ENCODE measurements around the gene ZNF543. TPM values are rescaled to one million over a fixed set of nuclear protein-coding genes. Genes with fewer than 3 reads are reported as not detected.
A peak's percentile ranks its signal among the peaks of the same experiment; 100 is the strongest.

ZNF543 gene
- total and polyA plus RNA-seq, 9 of the 15 experiments (the other 6 are each of a cell fraction or from before 2014, with no cell fraction given), result 0.14 to 5.5 (median 2.4) TPM

DNA sequence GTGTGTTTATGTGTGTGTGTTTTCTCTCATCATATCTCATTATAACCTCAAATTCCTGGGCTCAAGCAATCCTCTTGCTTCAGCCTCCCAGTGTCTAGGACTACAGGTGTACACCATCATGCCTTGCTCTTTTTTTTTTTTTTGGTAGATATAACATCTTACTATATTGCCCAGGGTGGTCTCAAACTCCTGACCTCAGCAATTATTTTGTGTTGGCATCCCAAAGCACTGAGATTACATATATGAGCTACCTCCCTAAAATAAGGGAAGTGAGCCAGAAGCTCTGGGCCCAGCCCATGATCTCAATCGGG is 448 bp upstream of the ZNF543 start:
- no peaks in the 10 kb centered on the region; the same call in 1 of the 2 replicates for H3K9me3 ChIP-seq (replicated peaks; ENCODE audit: control insufficient read depth, insufficient read depth, low read depth, low read length)
- POLR2A ChIA-PET, result interaction anchor here (0.6 to 1.0 kb wide), 2 partner anchors 12 to 17 kb away, joined by 4 read pairs; no protein-coding TSS in a partner anchor
- H3K79me2 ChIP-seq (ENCODE audit: control insufficient read depth, insufficient read depth, low read length), result peaks cover 24% of the 10 kb centered on the region
- WGBS (ENCODE audit: insufficient coverage, low coverage, missing lambda C conversion rate), result 0% methylated on average over 1 of the region's 1 CpG
- TF ChIP-seq BCOR (IDR thresholded peaks at IDR 0.05), result no peak
- TF ChIP-seq NFIX (CRISPR knock-in tag; IDR thresholded peaks at IDR 0.05; ENCODE audit: low read depth), result no peak
- TF ChIP-seq, protein P1, sequence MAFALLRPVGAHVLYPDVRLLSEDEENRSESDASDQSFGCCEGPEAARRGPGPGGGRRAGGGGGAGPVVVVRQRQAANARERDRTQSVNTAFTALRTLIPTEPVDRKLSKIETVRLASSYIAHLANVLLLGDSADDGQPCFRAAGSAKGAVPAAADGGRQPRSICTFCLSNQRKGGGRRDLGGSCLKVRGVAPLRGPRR (CRISPR knock-in tag; IDR thresholded peaks at IDR 0.05), result no peak
- TF ChIP-seq ZNF316 (IDR thresholded peaks at IDR 0.05), result peak; percentile 79
- no peak for TF ChIP-seq ZKSCAN1 (IDR thresholded peaks at IDR 0.05; ENCODE audit: low read depth, low read length)
- TF ChIP-seq TEAD4 (IDR thresholded peaks at IDR 0.05; ENCODE audit: low read length), result no peak
- TF ChIP-seq TEAD4 (CRISPR knock-in tag; IDR thresholded peaks at IDR 0.05; ENCODE audit: borderline replicate concordance), result no peak
- TF ChIP-seq MAFF (IDR thresholded peaks at IDR 0.05; ENCODE audit: low read length), result peak; percentile 72
- TF ChIP-seq MAFK (IDR thresholded peaks at IDR 0.05; ENCODE audit: low read length), result peak; percentile 18; the same call in 1 of the 2 replicates
- peaks cover 12% of the 10 kb centered on the region; the same call in 1 of the 3 replicates for H3K36me3 ChIP-seq (ENCODE audit: control insufficient read depth, insufficient read depth, low read length)
- ATAC-seq (peak; percentile 3; the same call in 2 of the 3 replicates), FAIRE-seq (no peak), DNase-seq (ENCODE audit: extremely low read depth in 1 of 4, low spot score in 3 of 4) (no peak)
- CTCF ChIA-PET (ENCODE audit: low intra/inter-chr PET ratio), result no interaction called here
- in situ Hi-C loops (cut with MboI), result no loop called here
- H3K9me1 ChIP-seq (ENCODE audit: control insufficient read depth, insufficient read depth, low read length), result no peaks in the 10 kb centered on the region
- H3K9ac ChIP-seq (ENCODE audit: insufficient read depth in 1 of 2, low read depth in 2 of 2, low read length in 2 of 2), result peak overlapping the region; percentile 79 to 85; a peak in 3 of 4 replicates
- peak overlapping the region; percentile 96 for H3K4me2 ChIP-seq (ENCODE audit: insufficient read depth, low read length)
- peak overlapping the region; percentile 82 for H3K4me3 ChIP-seq
- H2AFZ ChIP-seq (ENCODE audit: low read depth, low read length), result peak overlapping the region; percentile 98
- no peaks in the 10 kb centered on the region for H4K20me1 ChIP-seq (replicated peaks; ENCODE audit: control insufficient read depth, insufficient read depth, low read length)
- peaks cover 2 to 4% of the 10 kb centered on the region in 2 experiments; a peak in 2 of 5 replicates for H3K27me3 ChIP-seq (ENCODE audit: control insufficient read depth in 2 of 2, insufficient read depth in 2 of 2, low read length in 2 of 2)
- intact Hi-C loops (cut with micrococcal nuclease), result no loop called here
- peak overlapping the region; percentile 86 for H3K27ac ChIP-seq (ENCODE audit: extremely low read depth, low read depth, low read length)
- peaks cover 9 to 11% of the 10 kb centered on the region in 2 experiments; a peak in 4 of 5 replicates for H3K4me1 ChIP-seq (replicated peaks in 1 of 2; ENCODE audit: control insufficient read depth in 2 of 2, insufficient read depth in 2 of 2, low read length in 2 of 2)
- BruUV-seq (replicated peaks), result TSS peak; percentile 98
